H1 (cell line): Measurements from ENCODE around the gene CACNA1C. TPM values are rescaled to one million over a fixed set of nuclear protein-coding genes. Genes with fewer than 3 reads are reported as not detected.

Experiments used
- CTCF ChIA-PET: fragments of 300-600 bp; sonication (Branson Sonifier 250); formaldehyde crosslinking; loops from one replicate; lab custom pipeline; 2021; ENCODE audit not compliant: partially characterized antibody; lab: Charles Lee
- POLR2A ChIA-PET: fragments of 300-600 bp; sonication (Branson Sonifier 250); formaldehyde crosslinking; loops from one replicate; lab custom pipeline; 2021; ENCODE audit warnings: inconsistent platforms; ENCODE audit not compliant: partially characterized antibody; lab: Charles Lee
- DNase-seq, 2 experiments: peaks; one replicate each; pipeline versions ENCODE4 v3.0.0 to v3.0.0-alpha.2; 2010 to 2022; ENCODE audit warnings: low spot score in 2 of 2, low read depth in 1 of 2, mixed read lengths in 1 of 2
- FAIRE-seq: peaks from 2 replicates; lab custom pipeline; 2011; peaks lifted over from hg19 to GRCh38; lab: Jason Lieb, UNC
- H2AFZ ChIP-seq: 2 replicates; pipeline ENCODE4 v1.8.1; 2012; ENCODE audit warnings: low read length, inconsistent platforms
- H2AK5ac ChIP-seq: 2 replicates; pipeline ENCODE4 v1.6.1; 2013; ENCODE audit warnings: low read depth, low read length
- H2BK120ac ChIP-seq: replicated peaks from 2 replicates; pipeline ENCODE3; 2013; ENCODE audit warnings: low read depth, low read length, inconsistent platforms
- H2BK12ac ChIP-seq: 2 replicates; pipeline ENCODE4 v1.6.1; 2013; ENCODE audit warnings: low read depth, low read length
- H2BK15ac ChIP-seq: 2 replicates; pipeline ENCODE4 v1.6.1; 2013; ENCODE audit warnings: low read length
- H2BK20ac ChIP-seq: 2 replicates; pipeline ENCODE4 v1.6.1; 2013; ENCODE audit warnings: low read length
- H2BK5ac ChIP-seq: 2 replicates; pipeline ENCODE4 v1.6.1; 2013; ENCODE audit warnings: low read depth, low read length
- H3K14ac ChIP-seq: 2 replicates; pipeline ENCODE4 v1.6.1; 2013; ENCODE audit warnings: inconsistent platforms; ENCODE audit not compliant: insufficient read length
- H3K18ac ChIP-seq: 2 replicates; pipeline ENCODE4 v1.6.1; 2013; ENCODE audit warnings: low read length; ENCODE audit errors: extremely low read depth
- H3K23ac ChIP-seq: 2 replicates; pipeline ENCODE4 v1.6.1; 2013; ENCODE audit warnings: inconsistent platforms; ENCODE audit not compliant: insufficient read length
- H3K23me2 ChIP-seq: 2 replicates; pipeline ENCODE4 v1.6.1; 2013; ENCODE audit warnings: low read depth, low read length
- H3K27ac ChIP-seq: 2 replicates; pipeline ENCODE4 v1.6.1; 2011; ENCODE audit warnings: low read depth, low read length, inconsistent platforms
- H3K27me3 ChIP-seq, 4 experiments: replicated peaks in 1 of 4; 1 replicate in 1 of 4; 2 replicates in 3 of 4; pipeline versions ENCODE4 v1.6.1 to v1.8.1; 2011 to 2013; ENCODE audit warnings: low read length in 3 of 4, mild to moderate bottlenecking in 3 of 4, inconsistent platforms in 2 of 4, mixed read lengths in 2 of 4, moderate library complexity in 1 of 4; ENCODE audit not compliant: control insufficient read depth in 3 of 4, insufficient read depth in 3 of 4; ENCODE audit errors: extremely low read depth in 1 of 4
- H3K36me3 ChIP-seq, 4 experiments: 2 replicates each; pipeline versions ENCODE4 v1.6.1 to v1.8.1; 2011 to 2013; ENCODE audit warnings: mild to moderate bottlenecking in 4 of 4, low read length in 3 of 4, moderate library complexity in 2 of 4, control low read depth in 1 of 4, inconsistent platforms in 1 of 4; ENCODE audit not compliant: insufficient read depth in 4 of 4, control insufficient read depth in 2 of 4
- H3K4ac ChIP-seq: replicated peaks from 2 replicates; pipeline ENCODE3; 2013; ENCODE audit warnings: low read length, low read depth, mixed read lengths, inconsistent platforms; ENCODE audit not compliant: insufficient read length
- H3K4me1 ChIP-seq, 4 experiments: replicated peaks in 1 of 4; 1 replicate in 1 of 4; 2 replicates in 3 of 4; pipeline versions ENCODE4 v1.6.1 to v1.8.1; 2011 to 2013; ENCODE audit warnings: low read length in 3 of 4, inconsistent platforms in 2 of 4, mixed read lengths in 1 of 4; ENCODE audit not compliant: insufficient read depth in 4 of 4, control insufficient read depth in 3 of 4
- H3K4me2 ChIP-seq, 2 experiments: 2 replicates each; pipeline versions ENCODE4 v1.6.1 to v1.8.1; 2011 to 2013; ENCODE audit warnings: low read depth in 2 of 2, low read length in 2 of 2, control low read depth in 1 of 2, inconsistent platforms in 1 of 2, mild to moderate bottlenecking in 1 of 2; ENCODE audit not compliant: insufficient read depth in 1 of 2
- H3K4me3 ChIP-seq, 4 experiments: fragments of 200-600, 300-600 bp in 1 of 4; sonication (generic), shearing (Covaris generic), sonication (Bioruptor Twin) in 1 of 4; 2 replicates each; pipeline versions ENCODE4 v1.5.1 to v1.8.1; 2011 to 2016; ENCODE audit warnings: low read length in 4 of 4, low read depth in 3 of 4, control low read depth in 2 of 4, inconsistent platforms in 2 of 4, mild to moderate bottlenecking in 2 of 4, mixed read lengths in 1 of 4, moderate library complexity in 1 of 4; ENCODE audit not compliant: insufficient read depth in 2 of 4; ENCODE audit errors: extremely low read depth in 1 of 4
- H3K56ac ChIP-seq: replicated peaks from 2 replicates; pipeline ENCODE3; 2013; ENCODE audit warnings: low read depth, mild to moderate bottlenecking, mixed read lengths, low read length, inconsistent platforms; ENCODE audit not compliant: insufficient read length
- H3K79me1 ChIP-seq: 2 replicates; pipeline ENCODE4 v1.6.1; 2013; ENCODE audit warnings: low read depth, low read length, control low read depth
- H3K79me2 ChIP-seq, 2 experiments: 2 replicates each; pipeline versions ENCODE4 v1.6.1 to v1.8.1; 2012 to 2013; ENCODE audit warnings: low read length in 2 of 2, mild to moderate bottlenecking in 2 of 2, inconsistent platforms in 1 of 2; ENCODE audit not compliant: insufficient read depth in 2 of 2, control insufficient read depth in 1 of 2
- H3K9ac ChIP-seq, 4 experiments: replicated peaks in 1 of 4; 1 replicate in 1 of 4; 2 replicates in 3 of 4; pipeline versions ENCODE4 v1.6.1 to v1.8.1; 2011 to 2013; ENCODE audit warnings: low read depth in 3 of 4, low read length in 3 of 4, control low read depth in 2 of 4, mild to moderate bottlenecking in 2 of 4, moderate library complexity in 2 of 4, inconsistent platforms in 1 of 4; ENCODE audit errors: extremely low read depth in 1 of 4
- H3K9me3 ChIP-seq, 2 experiments: 2 replicates each; pipeline versions ENCODE4 v1.6.1 to v1.8.1; 2012 to 2013; ENCODE audit warnings: mild to moderate bottlenecking in 2 of 2, moderate library complexity in 2 of 2, control low read depth in 1 of 2, inconsistent platforms in 1 of 2, low read depth in 1 of 2, low read length in 1 of 2, mixed read lengths in 1 of 2; ENCODE audit not compliant: insufficient read depth in 2 of 2
- H4K20me1 ChIP-seq, 2 experiments: replicated peaks in 1 of 2; 2 replicates each; pipeline versions ENCODE3 to v1.8.1; 2011 to 2013; ENCODE audit warnings: inconsistent platforms in 2 of 2, low read length in 2 of 2, mild to moderate bottlenecking in 1 of 2; ENCODE audit not compliant: insufficient read depth in 2 of 2, control insufficient read depth in 1 of 2
- H4K5ac ChIP-seq: 2 replicates; pipeline ENCODE4 v1.6.1; 2013; ENCODE audit warnings: low read length, low read depth, mixed read lengths, inconsistent platforms; ENCODE audit not compliant: insufficient read length
- H4K8ac ChIP-seq: 2 replicates; pipeline ENCODE4 v1.8.0; 2013; ENCODE audit warnings: mild to moderate bottlenecking, moderate library complexity, low read length, inconsistent platforms; ENCODE audit not compliant: insufficient read depth; ENCODE audit errors: extremely low read depth
- H4K91ac ChIP-seq: replicated peaks from 2 replicates; pipeline ENCODE3; 2013; ENCODE audit warnings: low read length, mixed read lengths, inconsistent platforms; ENCODE audit not compliant: insufficient read length
- CBX5 ChIP-seq: fragments of 300-800, 300-1000 bp; sonication (generic); IDR thresholded peaks from 2 replicates; pipeline ENCODE4 v1.7.1; 2016; ENCODE audit warnings: antibody characterized with exemption, low read length, low read depth
- CEBPB ChIP-seq: IDR thresholded peaks from 2 replicates; pipeline ENCODE4 v1.6.1; 2012; ENCODE audit warnings: low read depth, low read length
- CREB1 ChIP-seq: IDR thresholded peaks from 2 replicates; pipeline ENCODE4 v1.6.1; 2012; ENCODE audit warnings: inconsistent platforms
- RAD21 ChIP-seq, 2 experiments: IDR thresholded peaks in 1 of 2; conservative IDR thresholded peaks in 1 of 2; 2 replicates each; pipeline ENCODE4 v1.6.1; 2011; ENCODE audit warnings: low read depth in 2 of 2, low read length in 2 of 2, improper control_type of control experiment in 1 of 2, inconsistent platforms in 1 of 2, mild to moderate bottlenecking in 1 of 2, moderate library complexity in 1 of 2
- SAP30 ChIP-seq: fragments of 300-600 bp; sonication (generic); IDR thresholded peaks from 2 replicates; pipeline ENCODE4 v1.7.1; 2012; ENCODE audit warnings: low read length, moderate library complexity, mild to moderate bottlenecking, inconsistent platforms; ENCODE audit not compliant: insufficient read depth, insufficient replicate concordance
- WGBS, 2 experiments: shearing (Covaris generic) in 1 of 2; methylation state at CpG; one replicate each; pipeline versions ENCODE4 v1.1.6 to v1.1.7; 2013 to 2015; ENCODE audit warnings: low lambda C conversion rate in 2 of 2, mixed read lengths in 2 of 2, inconsistent platforms in 1 of 2, low coverage in 1 of 2, missing lambda C conversion rate in 1 of 2; ENCODE audit not compliant: insufficient replicate concordance in 2 of 2, insufficient coverage in 1 of 2, insufficient read length in 1 of 2; ENCODE audit errors: extremely low coverage in 1 of 2, missing lambda C conversion rate in 1 of 2; 5-methylcytosine and 5-hydroxymethylcytosine counted together
- polyA plus RNA-seq, 7 experiments: library from polyadenylated mRNA; depleted of rRNA in 3 of 7; stranded (reverse) in 5 of 7; unstranded in 2 of 7; fragments of >200 nt in 5 of 7; fragments of 200-250 nt in 2 of 7; gene quantifications; 1 replicate in 5 of 7; 2 replicates in 1 of 7; 4 replicates in 1 of 7; pipeline versions ENCODE4 v1.2.1 to v1.2.3, GENCODE V29; 2011 to 2013; ENCODE audit warnings: missing spikeins in 2 of 7, mixed read lengths in 2 of 7
- total RNA-seq: library from RNA; stranded (reverse); fragmentation: NEBNext Ultra II Directional; extraction: Animal tissue kit (Norgen Biotek cat#: 25700); gene quantifications from 2 replicates; pipeline ENCODE4 v1.2.1, GENCODE V29; 2021
- TF ChIP-seq, protein P1 (sequence below), 3 experiments: IDR thresholded peaks; 1 replicate in 2 of 3; 2 replicates in 1 of 3; pipeline versions ENCODE4 v1.5.1 to v1.6.1; 2011; ENCODE audit warnings: low read length in 3 of 3, mild to moderate bottlenecking in 3 of 3, inconsistent platforms in 2 of 3, low read depth in 1 of 3, moderate library complexity in 1 of 3; ENCODE audit not compliant: insufficient read depth in 1 of 3; ENCODE audit errors: control extremely low read depth in 1 of 3

The CACNA1C gene
- total and polyA plus RNA-seq, 2 of the 8 experiments (the other 6 are each of a cell fraction or from before 2014, with no cell fraction given), result 1.3 TPM

DNA sequence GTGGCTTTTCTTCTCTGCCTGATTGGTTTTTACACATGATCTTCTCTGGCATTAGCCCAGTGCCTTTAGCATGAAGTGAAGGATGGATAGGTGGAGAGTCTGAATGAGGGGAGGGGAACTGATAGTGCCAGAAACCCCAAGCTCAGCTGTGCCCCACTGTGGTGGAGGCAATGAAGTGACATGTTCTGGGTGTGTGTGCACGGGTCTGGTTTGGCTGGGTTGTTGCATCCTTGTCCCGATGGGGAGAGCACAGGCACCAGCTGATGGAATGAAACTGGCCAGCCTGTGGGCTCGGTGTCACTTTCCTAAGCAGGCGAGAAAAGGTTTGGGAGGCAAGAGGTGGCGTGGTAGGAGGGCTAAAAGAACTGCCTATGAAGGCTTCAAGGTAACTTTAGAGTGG, 65.3 kb downstream of the CACNA1C start:
- DNase-seq, result no peak
- Histone ChIP-seq H3K9me3 (no peaks in the 10 kb centered on the region), H3K79me2 (no peaks in the 10 kb centered on the region), H3K56ac (no peak overlapping the region), H4K91ac (no peak overlapping the region), H2BK15ac (no peak overlapping the region), H3K36me3 (no peaks in the 10 kb centered on the region), H3K4me3 (no peak overlapping the region), H3K27me3 (no peaks in the 10 kb centered on the region), H2AK5ac (no peak overlapping the region), H3K9ac (no peak overlapping the region), H2BK5ac (no peak overlapping the region), H3K23me2 (peaks cover 2% of the 10 kb centered on the region; the same call in 1 of the 2 replicates), H2BK120ac (no peak overlapping the region), H3K18ac (no peak overlapping the region), H2AFZ (no peak overlapping the region), H2BK12ac (no peak overlapping the region), H3K14ac (no peak overlapping the region), H4K5ac (no peak overlapping the region), H3K79me1 (no peaks in the 10 kb centered on the region), H3K4ac (no peak overlapping the region), H3K4me2 (no peak overlapping the region), H4K8ac (no peak overlapping the region), H4K20me1 (no peaks in the 10 kb centered on the region), H3K23ac (no peak overlapping the region), H3K27ac (no peak overlapping the region), H2BK20ac (no peak overlapping the region), H3K4me1 (peaks cover 0 to 4% (median 0%) of the 10 kb centered on the region in 4 experiments; a peak in 1 of 7 replicates)
- FAIRE-seq, result no peak
- 86% methylated on average over 5 of the region's 5 CpGs; no CpG with 5 or more reads in 1 of the 2 experiments for WGBS, 2 experiments
- ChIA-PET POLR2A (interaction anchor here (0.7 kb wide), 1 partner anchor 10 kb away, joined by 3 read pairs; no protein-coding TSS in a partner anchor), CTCF (interaction anchor here (1.1 to 2.5 kb wide), 6 partner anchors 8 to 164 kb away, joined by 3 to 15 read pairs (median 6); no protein-coding TSS in a partner anchor)
- TF ChIP-seq RAD21 (IDR thresholded peaks at IDR 0.05 in 1 of 2, conservative IDR thresholded peaks at IDR 0.05 in 1 of 2; ENCODE audit: low read depth in 2 of 2, low read length in 2 of 2) (peak; percentile 30 to 47; a peak in 3 of 4 replicates), SAP30 (no peak), CEBPB (no peak), CREB1 (no peak), CBX5 (no peak)
- TF ChIP-seq, protein P1, sequence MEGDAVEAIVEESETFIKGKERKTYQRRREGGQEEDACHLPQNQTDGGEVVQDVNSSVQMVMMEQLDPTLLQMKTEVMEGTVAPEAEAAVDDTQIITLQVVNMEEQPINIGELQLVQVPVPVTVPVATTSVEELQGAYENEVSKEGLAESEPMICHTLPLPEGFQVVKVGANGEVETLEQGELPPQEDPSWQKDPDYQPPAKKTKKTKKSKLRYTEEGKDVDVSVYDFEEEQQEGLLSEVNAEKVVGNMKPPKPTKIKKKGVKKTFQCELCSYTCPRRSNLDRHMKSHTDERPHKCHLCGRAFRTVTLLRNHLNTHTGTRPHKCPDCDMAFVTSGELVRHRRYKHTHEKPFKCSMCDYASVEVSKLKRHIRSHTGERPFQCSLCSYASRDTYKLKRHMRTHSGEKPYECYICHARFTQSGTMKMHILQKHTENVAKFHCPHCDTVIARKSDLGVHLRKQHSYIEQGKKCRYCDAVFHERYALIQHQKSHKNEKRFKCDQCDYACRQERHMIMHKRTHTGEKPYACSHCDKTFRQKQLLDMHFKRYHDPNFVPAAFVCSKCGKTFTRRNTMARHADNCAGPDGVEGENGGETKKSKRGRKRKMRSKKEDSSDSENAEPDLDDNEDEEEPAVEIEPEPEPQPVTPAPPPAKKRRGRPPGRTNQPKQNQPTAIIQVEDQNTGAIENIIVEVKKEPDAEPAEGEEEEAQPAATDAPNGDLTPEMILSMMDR (IDR thresholded peaks at IDR 0.05; ENCODE audit: control extremely low read depth in 1 of 3, insufficient read depth in 1 of 3, low read depth in 1 of 3, low read length in 3 of 3), result peak; percentile 25 to 49 (median 35); a peak in 3 of 4 replicates
